ENCODE results near the gene GALNT9. TPM values are rescaled to one million over a fixed set of nuclear protein-coding genes. Genes with fewer than 3 reads are reported as not detected.
A peak's percentile ranks its signal among the peaks of the same experiment; 100 is the strongest.
"Not testable (repeated sequence)": the region's sequence is repeated elsewhere in the genome, so short reads cannot be mapped to it uniquely, and the experiment has no call there.

The GALNT9 gene
- total RNA-seq, 1 experiment from 2014 or later = 3.3 TPM

- H3K36me3 ChIP-seq = peaks cover 22% of the 10 kb centered on the region
- H3K9me3 ChIP-seq = peaks cover 2% of the 10 kb centered on the region; the same call in 1 of the 2 replicates
- peak; percentile 50 for DNase-seq
- no peaks in the 10 kb centered on the region for H3K27me3 ChIP-seq
- no peak overlapping the region for H3K4me3 ChIP-seq
Observed at GRCh38 chr12:132154941-132155770, 174.2 kb downstream of the GALNT9 start.

GRCh38 chr12:132154341-132154761 lies 175.0 kb downstream of the GALNT9 start:
- H3K4me3 ChIP-seq = no peak overlapping the region
- peaks cover 2% of the 10 kb centered on the region; the same call in 1 of the 2 replicates for H3K9me3 ChIP-seq
- H3K36me3 ChIP-seq = peaks cover 22% of the 10 kb centered on the region
- no peak for DNase-seq
- H3K27me3 ChIP-seq = no peaks in the 10 kb centered on the region

- peaks cover 22% of the 10 kb centered on the region for H3K36me3 ChIP-seq
- peaks cover 2% of the 10 kb centered on the region; the same call in 1 of the 2 replicates for H3K9me3 ChIP-seq
- peak; percentile 78 for DNase-seq
- H3K27me3 ChIP-seq = no peaks in the 10 kb centered on the region
- H3K4me3 ChIP-seq = no peak overlapping the region
Observed at GRCh38 chr12:132153501-132154340, 175.7 kb downstream of the GALNT9 start.

DNA sequence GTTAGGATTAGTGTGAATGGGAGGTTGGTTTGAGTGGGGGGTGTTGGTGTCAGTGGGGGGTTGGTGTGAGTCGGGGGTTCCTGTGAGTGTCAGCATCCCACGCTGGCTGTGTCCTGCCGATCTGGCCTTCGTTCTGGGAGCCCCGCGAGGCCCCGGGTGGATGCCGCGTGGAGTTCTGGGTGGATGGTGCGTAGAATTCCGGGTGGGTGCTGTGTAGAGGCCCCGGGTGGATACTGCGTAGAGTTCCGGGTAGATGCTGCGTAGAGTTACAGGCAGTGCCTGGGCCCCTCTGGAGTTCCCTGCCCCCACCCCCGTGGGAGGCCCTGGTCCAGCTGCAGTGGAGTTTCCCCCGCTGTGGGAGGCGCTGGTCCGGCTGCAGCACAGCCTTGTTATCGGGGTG lies 176.4 kb downstream of the GALNT9 start:
- DNase-seq = no peak
- Histone ChIP-seq H3K36me3 (peaks cover 23% of the 10 kb centered on the region), H3K4me3 (no peak overlapping the region), H3K9me3 (peaks cover 2% of the 10 kb centered on the region; the same call in 1 of the 2 replicates), H3K27me3 (no peaks in the 10 kb centered on the region)

- peaks cover 22% of the 10 kb centered on the region for H3K36me3 ChIP-seq
Observed at GRCh38 chr12:132152411-132152821, 177.0 kb downstream of the GALNT9 start.

GRCh38 chr12:132151766-132152410 lies 177.5 kb downstream of the GALNT9 start:
- Histone ChIP-seq H3K36me3 (peaks cover 24% of the 10 kb centered on the region), H3K9me3 (peaks cover 2% of the 10 kb centered on the region; the same call in 1 of the 2 replicates), H3K27me3 (no peaks in the 10 kb centered on the region), H3K4me3 (no peak overlapping the region)
- DNase-seq = no peak

More at GRCh38 chr12:132152411-132152821, 177.0 kb downstream of the GALNT9 start:
- Histone ChIP-seq H3K9me3 (peaks cover 2% of the 10 kb centered on the region; the same call in 1 of the 2 replicates), H3K27me3 (no peaks in the 10 kb centered on the region), H3K4me3 (no peak overlapping the region)
- DNase-seq = no peak

DNA sequence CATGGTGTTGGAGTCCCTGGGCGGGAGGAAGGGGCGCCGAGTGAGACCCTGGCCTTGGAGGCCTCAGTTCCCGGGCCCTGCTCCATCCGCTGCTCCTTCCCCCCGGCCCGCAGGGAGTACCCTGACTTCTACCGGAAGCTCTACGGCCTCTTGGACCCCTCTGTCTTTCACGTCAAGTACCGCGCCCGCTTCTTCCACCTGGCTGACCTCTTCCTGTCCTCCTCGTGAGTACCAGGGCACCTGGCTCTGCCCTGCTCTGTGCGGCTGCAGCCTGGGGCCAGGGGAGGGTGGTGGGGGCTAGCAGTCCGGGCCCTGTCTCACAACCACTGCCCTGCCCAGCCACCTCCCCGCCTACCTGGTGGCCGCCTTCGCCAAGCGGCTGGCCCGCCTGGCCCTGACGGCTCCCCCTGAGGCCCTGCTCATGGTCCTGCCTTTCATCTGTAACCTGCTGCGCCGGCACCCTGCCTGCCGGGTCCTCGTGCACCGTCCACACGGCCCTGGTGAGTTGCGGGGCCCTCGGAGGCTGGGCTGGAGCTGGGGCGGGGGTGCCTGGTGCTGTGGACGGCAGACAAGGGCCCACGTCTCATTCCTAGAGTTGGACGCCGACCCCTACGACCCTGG lies 178.1 kb downstream of the GALNT9 start:
- Histone ChIP-seq H3K27me3 (no peaks in the 10 kb centered on the region), H3K36me3 (peaks cover 24% of the 10 kb centered on the region), H3K9me3 (peaks cover 1% of the 10 kb centered on the region; the same call in 1 of the 2 replicates), H3K4me3 (no peak overlapping the region)
- no peak for DNase-seq

GRCh38 chr12:132150780-132151144 lies 178.6 kb downstream of the GALNT9 start:
- no peaks in the 10 kb centered on the region for H3K27me3 ChIP-seq
- DNase-seq = no peak
- no peaks in the 10 kb centered on the region for H3K9me3 ChIP-seq
- peaks cover 22% of the 10 kb centered on the region for H3K36me3 ChIP-seq
- H3K4me3 ChIP-seq = no peak overlapping the region

- not testable (repeated sequence) for H3K9me3 ChIP-seq, H3K27me3 ChIP-seq, H3K4me3 ChIP-seq, DNase-seq
- peaks cover 27% of the 10 kb centered on the region for H3K36me3 ChIP-seq
Observed at GRCh38 chr12:132149526-132149925, 179.9 kb downstream of the GALNT9 start.

DNA sequence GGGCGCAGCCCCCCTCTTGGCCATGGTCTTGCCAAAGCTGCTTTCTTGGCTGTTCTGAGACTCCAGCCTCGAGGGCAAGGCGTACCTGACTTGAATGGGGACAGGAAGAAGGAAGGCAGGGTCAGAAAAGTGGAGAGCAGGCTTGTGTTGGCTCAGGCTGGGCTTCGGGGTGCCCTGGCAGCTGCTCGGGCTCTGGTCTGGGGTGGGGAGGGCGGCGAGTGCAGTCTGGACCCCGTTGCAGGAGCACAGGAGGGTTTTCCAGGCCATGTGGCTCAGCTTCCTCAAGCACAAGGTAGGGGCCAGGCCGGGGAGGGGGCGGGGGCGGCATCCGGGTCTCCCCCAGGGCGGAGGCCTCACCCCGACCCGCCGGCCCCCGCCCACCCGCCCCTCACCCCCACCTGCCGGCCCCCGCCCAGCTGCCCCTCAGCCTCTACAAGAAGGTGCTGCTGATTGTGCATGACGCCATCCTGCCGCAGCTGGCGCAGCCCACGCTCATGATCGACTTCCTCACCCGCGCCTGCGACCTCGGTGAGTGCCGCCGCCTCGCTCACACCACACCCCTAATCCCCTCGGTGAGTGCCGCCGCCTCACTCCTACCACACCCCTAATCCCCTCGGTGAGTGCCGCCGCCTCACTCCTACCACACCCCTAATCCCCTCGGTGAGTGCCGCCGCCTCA lies 180.9 kb downstream of the GALNT9 start:
- Histone ChIP-seq H3K9me3 (no peaks in the 10 kb centered on the region), H3K4me3 (no peak overlapping the region), H3K27me3 (no peaks in the 10 kb centered on the region), H3K36me3 (peaks cover 29% of the 10 kb centered on the region)
- DNase-seq = no peak

- Histone ChIP-seq H3K27me3 (no peaks in the 10 kb centered on the region), H3K36me3 (peaks cover 30% of the 10 kb centered on the region), H3K4me3 (no peak overlapping the region), H3K9me3 (no peaks in the 10 kb centered on the region)
- DNase-seq = no peak
Observed at GRCh38 chr12:132147423-132148367, 181.7 kb downstream of the GALNT9 start.

GRCh38 chr12:132146772-132147422 lies 182.5 kb downstream of the GALNT9 start:
- Histone ChIP-seq H3K9me3 (no peaks in the 10 kb centered on the region), H3K4me3 (no peak overlapping the region), H3K27me3 (no peaks in the 10 kb centered on the region), H3K36me3 (peaks cover 33% of the 10 kb centered on the region)
- DNase-seq = no peak

Data from MG63 (cell line).